Activated CD8-positive, alpha-beta memory T cell treated with anti-CD3 and anti-CD28 coated beads, Interleukin-2, amount 10 ng/mL, durations not matched to agents 7 days and 5 days (primary cell): ENCODE data around the gene HPCAL1. TPM values are rescaled to one million over a fixed set of nuclear protein-coding genes. Genes with fewer than 3 reads are reported as not detected.

Experiments used
- ATAC-seq: fragments of 150-1000 bp; cut with Tn5 transposase; one replicate; pipeline ENCODE4 v1.10.0; 2021; ENCODE audit warnings: moderate library complexity
- CTCF ChIA-PET: fragments of 350-600 bp; sonication (Branson Sonifier 250); formaldehyde crosslinking; loops from one replicate; lab custom pipeline; 2021; ENCODE audit warnings: antibody characterized with exemption; lab: Charles Lee
- DNase-seq: peaks from one replicate; pipeline ENCODE4 v3.0.0-alpha.2; 2020
- H3K27ac Mint-ChIP-seq: one replicate; pipeline ENCODE4 v1.8.0; 2021; ENCODE audit warnings: mild to moderate bottlenecking, mixed read lengths
- H3K27me3 Mint-ChIP-seq: one replicate; pipeline ENCODE4 v1.8.0; 2021; ENCODE audit warnings: mixed read lengths
- H3K36me3 Mint-ChIP-seq: one replicate; pipeline ENCODE4 v1.8.0; 2021; ENCODE audit warnings: mild to moderate bottlenecking, mixed read lengths
- H3K4me1 Mint-ChIP-seq: one replicate; pipeline ENCODE4 v1.8.0; 2021; ENCODE audit warnings: mixed read lengths
- H3K4me3 Mint-ChIP-seq: one replicate; pipeline ENCODE4 v1.8.0; 2021; ENCODE audit warnings: mild to moderate bottlenecking, moderate library complexity, mixed read lengths
- H3K9me3 Mint-ChIP-seq: one replicate; pipeline ENCODE4 v1.8.0; 2022; ENCODE audit warnings: low read depth, mixed read lengths
- total RNA-seq, 2 experiments: library from RNA; stranded (reverse); gene quantifications; one replicate each; pipeline ENCODE4 v1.2.3, GENCODE V29; 2021

Gene HPCAL1
- total RNA-seq, 2 experiments from 2014 or later: 29.0 to 47.0 TPM

DNA sequence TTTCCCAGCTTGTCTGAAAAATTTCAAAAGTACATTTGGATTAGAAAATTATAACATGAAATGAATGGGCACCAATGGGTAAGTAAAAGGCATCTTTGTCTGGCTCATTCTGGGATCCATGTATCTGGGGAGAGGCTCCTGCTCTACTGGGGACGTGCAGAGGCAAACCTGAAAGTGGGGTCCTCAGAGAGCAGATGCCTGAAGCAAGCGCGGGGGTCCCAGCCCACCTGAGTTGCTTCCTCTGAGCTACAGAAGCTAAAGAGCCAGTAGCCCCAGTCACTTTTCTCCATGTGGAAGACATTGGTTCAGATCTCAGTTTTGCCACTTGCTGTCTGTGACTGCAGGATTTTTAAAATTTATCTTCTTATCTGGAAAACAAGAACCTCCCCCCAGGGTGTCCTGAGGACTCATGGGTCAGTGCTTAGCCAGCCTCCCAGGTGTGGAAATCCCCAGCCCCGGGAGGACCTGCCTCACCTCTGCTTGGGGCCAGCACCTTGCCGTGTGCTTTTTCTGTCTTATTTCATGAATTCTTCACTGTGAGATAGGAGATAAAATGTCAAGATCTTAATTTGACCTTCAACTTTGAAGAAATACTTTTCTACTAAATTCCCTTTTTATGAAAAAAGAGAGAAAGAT is 170.5 kb downstream of the HPCAL1 start:
- DNase-seq: no peak
- H3K36me3 Mint-ChIP-seq: no peaks in the 10 kb centered on the region
- CTCF ChIA-PET: no interaction called here
- H3K27me3 Mint-ChIP-seq: no peaks in the 10 kb centered on the region
- H3K27ac Mint-ChIP-seq: no peak overlapping the region
- no peaks in the 10 kb centered on the region for H3K9me3 Mint-ChIP-seq
- H3K4me3 Mint-ChIP-seq: no peak overlapping the region
- ATAC-seq: no peak
- H3K4me1 Mint-ChIP-seq: peaks cover 8% of the 10 kb centered on the region

DNA sequence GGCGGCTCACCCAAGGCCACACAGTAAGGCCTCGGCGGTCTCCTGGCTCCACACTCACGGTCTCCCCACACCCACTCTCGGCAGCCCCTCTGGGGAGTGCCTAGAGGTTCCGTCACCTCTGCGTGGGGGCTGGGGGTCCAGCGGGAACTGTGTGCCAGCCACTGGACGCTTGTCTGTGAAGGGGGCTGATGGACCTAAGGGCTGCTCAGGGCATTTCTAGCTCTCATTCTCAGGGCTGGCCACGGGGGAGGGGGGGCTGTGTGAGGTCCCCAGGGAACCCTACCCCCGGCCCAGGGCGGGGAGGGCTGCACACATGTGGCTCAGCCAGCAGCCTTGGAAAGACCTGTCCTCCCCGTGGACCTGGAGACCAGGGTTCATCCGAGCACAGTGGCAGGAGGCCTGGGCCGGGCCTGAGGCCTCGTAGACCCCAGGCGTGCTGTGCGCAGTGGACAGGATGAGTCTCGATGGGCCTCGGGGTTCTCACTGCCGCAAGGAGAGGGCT is 172.6 kb downstream of the HPCAL1 start:
- DNase-seq (no peak), ATAC-seq (no peak)
- no peaks in the 10 kb centered on the region for H3K36me3 Mint-ChIP-seq
- CTCF ChIA-PET: no interaction called here
- H3K27ac Mint-ChIP-seq: no peak overlapping the region
- peaks cover 2% of the 10 kb centered on the region for H3K27me3 Mint-ChIP-seq
- no peak overlapping the region for H3K4me3 Mint-ChIP-seq
- peaks cover 8% of the 10 kb centered on the region for H3K4me1 Mint-ChIP-seq
- no peaks in the 10 kb centered on the region for H3K9me3 Mint-ChIP-seq

DNA sequence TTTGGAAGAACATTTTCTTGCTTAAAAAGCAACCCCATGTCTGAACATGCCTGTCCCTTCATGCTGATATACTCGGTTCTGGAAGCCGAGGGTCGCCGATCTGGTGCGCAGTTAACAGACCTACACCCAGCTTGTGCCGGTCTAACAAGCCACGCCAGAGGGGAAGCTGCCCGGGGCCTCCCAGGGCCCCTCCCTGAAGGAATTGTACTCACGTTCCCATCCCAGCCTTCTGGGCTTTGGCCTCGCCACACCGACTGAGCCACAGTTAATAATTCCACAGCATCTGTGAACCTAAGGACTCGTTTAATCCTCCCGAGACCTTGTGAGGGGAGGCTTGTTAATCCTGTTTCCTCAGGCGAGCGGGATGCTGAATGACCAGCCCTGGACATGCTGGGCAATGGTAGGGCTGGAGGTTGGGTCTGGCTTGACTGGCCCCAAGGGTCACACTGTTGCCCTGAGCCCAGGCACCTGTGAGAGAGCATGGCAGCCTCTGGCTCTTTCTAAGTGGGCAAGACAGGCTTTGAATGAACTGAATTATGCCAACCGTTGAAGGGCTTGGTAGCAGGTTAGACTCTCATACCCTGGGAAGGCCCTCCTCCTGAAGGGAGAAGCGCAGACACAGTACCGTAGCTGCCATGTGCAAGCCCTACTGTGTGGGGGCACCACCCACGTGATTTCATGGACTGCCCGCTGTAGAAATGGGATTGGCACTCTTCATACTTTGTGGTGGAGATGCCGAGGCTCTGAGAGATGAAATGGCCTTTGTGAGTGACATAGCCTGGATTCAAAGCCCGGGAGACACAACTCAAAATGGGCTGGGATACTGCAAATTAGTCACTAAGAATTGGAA is 173.3 kb downstream of the HPCAL1 start:
- ATAC-seq (no peak), DNase-seq (no peak)
- no peak overlapping the region for H3K4me3 Mint-ChIP-seq
- no peaks in the 10 kb centered on the region for H3K36me3 Mint-ChIP-seq
- peaks cover 8% of the 10 kb centered on the region for H3K4me1 Mint-ChIP-seq
- CTCF ChIA-PET: interaction anchor here (0.5 kb wide), 1 partner anchor 527 kb away, joined by 3 read pairs; no protein-coding TSS in a partner anchor
- no peak overlapping the region for H3K27ac Mint-ChIP-seq
- peaks cover 9% of the 10 kb centered on the region for H3K27me3 Mint-ChIP-seq
- no peaks in the 10 kb centered on the region for H3K9me3 Mint-ChIP-seq

DNA sequence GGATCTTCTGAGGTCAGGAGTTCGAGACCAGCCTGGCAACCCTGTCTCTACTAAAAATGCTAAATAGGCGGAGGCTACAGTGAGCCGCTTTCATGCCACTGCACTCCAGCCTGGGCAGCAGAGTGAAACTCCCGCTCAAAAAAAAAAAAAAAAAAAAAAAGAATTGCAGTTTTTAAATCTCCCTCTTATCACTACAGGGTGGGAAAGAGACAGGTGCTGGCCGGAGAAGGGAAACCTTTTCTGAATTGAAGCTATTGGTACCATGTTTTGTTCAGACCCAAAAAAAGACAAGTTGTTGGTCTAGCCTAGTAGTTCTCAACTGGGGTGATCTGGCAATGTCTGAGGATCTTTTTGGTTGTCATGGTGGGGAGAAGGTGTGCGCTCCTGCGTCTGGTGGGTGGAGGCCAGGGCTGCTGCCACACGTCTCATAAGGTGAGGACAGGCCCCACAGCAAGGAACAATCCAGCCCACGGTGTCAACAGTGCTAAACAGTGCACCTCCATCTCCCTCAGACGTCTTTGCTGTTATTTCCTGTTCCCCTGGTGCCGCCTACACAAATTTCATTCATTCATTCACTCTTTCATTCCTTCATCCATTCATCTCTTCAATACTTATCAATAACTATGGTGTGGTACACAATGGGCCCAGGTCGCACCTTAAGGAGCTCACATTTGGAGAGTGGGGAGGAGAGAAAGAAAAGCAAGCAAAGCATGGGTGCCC is 174.2 kb downstream of the HPCAL1 start:
- Mint-ChIP-seq H3K9me3 (no peaks in the 10 kb centered on the region), H3K27ac (no peak overlapping the region), H3K4me1 (peaks cover 8% of the 10 kb centered on the region), H3K4me3 (no peak overlapping the region), H3K36me3 (no peaks in the 10 kb centered on the region), H3K27me3 (peaks cover 14% of the 10 kb centered on the region)
- DNase-seq: no peak
- ATAC-seq: no peak
- CTCF ChIA-PET: interaction anchor here (0.7 kb wide), 1 partner anchor 495 kb away, joined by 4 read pairs; no protein-coding TSS in a partner anchor

Other genes starting within 250 kb of the HPCAL1 start
- gene CYS1, start 222.5 kb upstream of the HPCAL1 start, total RNA-seq: under 1 TPM in 1 of 2 experiments, not detected in 1; 0.75 TPM
- gene RRM2, start 180.2 kb upstream of the HPCAL1 start, total RNA-seq: 100 to 1,000 TPM; 506 to 648 TPM
- 10 to 100 TPM; 64.8 to 80.3 TPM for gene ODC1, start 145.4 kb downstream of the HPCAL1 start, total RNA-seq